Glomerular visceral epithelial cell (primary cell): ENCODE data around the gene BLOC1S3.
"Not testable (repeated sequence)": the region's sequence is repeated elsewhere in the genome, so short reads cannot be mapped to it uniquely, and the experiment has no call there.

Experiments
- DNase-seq: peaks from one replicate; pipeline ENCODE4 v3.0.0-alpha.2; 2016; ENCODE audit errors: extremely low spot score

BLOC1S3 gene

GRCh38 chr19:45224645-45225044 is 46.1 kb downstream of the BLOC1S3 start:
- no peak for DNase-seq

GRCh38 chr19:45229056-45229455 is 50.5 kb downstream of the BLOC1S3 start:
- not testable (repeated sequence) for DNase-seq
